WTC11 (cell line): ENCODE measurements around the gene CALN1.

Experiments used
- CBFB ChIP-seq: sonication (generic); formaldehyde crosslinking; IDR thresholded peaks from 2 replicates; pipeline ENCODE4 v1.8.1; 2022; ENCODE audit warnings: mild to moderate bottlenecking, low read depth, missing genetic modification reagents
- TF ChIP-seq, protein P1 (sequence below): sonication (generic); formaldehyde crosslinking; IDR thresholded peaks from 2 replicates; pipeline ENCODE4 v1.8.0; 2022; ENCODE audit warnings: mild to moderate bottlenecking, missing genetic modification reagents

DNA sequence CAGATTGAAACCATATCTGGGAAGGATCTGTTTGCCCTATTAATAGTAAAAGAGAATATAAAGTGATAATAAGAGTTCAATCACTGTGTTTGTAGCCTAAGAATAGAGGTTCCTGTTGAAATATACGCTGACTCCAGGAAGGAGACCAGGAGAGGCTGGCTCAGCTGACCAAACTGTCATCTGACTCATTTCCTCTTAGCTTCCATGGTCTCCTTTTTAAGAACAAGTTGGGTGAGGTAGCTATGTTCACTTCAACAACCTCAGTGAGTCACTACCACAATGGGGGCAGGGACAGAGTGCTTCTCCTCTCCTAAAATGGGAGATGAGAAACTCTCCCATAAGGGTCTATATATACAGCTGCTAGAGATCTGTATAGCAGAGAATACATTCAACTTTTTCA is 543.3 kb downstream of the CALN1 start:
- TF ChIP-seq, protein P1, sequence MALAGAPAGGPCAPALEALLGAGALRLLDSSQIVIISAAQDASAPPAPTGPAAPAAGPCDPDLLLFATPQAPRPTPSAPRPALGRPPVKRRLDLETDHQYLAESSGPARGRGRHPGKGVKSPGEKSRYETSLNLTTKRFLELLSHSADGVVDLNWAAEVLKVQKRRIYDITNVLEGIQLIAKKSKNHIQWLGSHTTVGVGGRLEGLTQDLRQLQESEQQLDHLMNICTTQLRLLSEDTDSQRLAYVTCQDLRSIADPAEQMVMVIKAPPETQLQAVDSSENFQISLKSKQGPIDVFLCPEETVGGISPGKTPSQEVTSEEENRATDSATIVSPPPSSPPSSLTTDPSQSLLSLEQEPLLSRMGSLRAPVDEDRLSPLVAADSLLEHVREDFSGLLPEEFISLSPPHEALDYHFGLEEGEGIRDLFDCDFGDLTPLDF = no peak
- no peak for TF ChIP-seq CBFB (CRISPR knock-in tag)
